Measurements from ENCODE around the gene CCDC51.
"Not testable (repeated sequence)": the region's sequence is repeated elsewhere in the genome, so short reads cannot be mapped to it uniquely, and the experiment has no call there.

CCDC51 gene

DNA sequence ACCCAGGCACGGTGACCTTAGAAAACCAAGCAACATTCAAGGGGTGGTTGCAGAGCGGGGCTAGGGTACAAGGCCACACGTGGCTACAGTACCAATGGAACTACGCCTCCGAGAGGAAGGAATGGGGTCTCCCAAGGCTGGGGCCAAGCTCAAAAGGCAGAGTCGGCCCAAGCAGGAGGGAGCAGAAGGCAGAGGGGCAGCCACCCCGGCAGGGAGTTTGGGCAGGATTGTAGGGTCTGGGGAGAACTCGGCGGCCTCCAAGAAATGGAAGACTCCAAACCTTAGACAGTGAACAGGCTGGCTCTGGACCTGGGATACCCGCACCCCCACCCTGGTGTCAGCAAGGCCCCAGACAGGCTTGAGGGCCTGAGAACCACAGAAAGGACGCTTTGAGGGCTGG, 35.3 kb upstream of the CCDC51 start:
- DNase-seq (ENCODE audit: low read depth) = no peak
- H3K4me3 ChIP-seq (ENCODE audit: low read depth, low read length) = no peak overlapping the region
- TF ChIP-seq, protein P1, sequence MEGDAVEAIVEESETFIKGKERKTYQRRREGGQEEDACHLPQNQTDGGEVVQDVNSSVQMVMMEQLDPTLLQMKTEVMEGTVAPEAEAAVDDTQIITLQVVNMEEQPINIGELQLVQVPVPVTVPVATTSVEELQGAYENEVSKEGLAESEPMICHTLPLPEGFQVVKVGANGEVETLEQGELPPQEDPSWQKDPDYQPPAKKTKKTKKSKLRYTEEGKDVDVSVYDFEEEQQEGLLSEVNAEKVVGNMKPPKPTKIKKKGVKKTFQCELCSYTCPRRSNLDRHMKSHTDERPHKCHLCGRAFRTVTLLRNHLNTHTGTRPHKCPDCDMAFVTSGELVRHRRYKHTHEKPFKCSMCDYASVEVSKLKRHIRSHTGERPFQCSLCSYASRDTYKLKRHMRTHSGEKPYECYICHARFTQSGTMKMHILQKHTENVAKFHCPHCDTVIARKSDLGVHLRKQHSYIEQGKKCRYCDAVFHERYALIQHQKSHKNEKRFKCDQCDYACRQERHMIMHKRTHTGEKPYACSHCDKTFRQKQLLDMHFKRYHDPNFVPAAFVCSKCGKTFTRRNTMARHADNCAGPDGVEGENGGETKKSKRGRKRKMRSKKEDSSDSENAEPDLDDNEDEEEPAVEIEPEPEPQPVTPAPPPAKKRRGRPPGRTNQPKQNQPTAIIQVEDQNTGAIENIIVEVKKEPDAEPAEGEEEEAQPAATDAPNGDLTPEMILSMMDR (conservative IDR thresholded peaks at IDR 0.05; ENCODE audit: low read depth, low read length) = no peak

DNA sequence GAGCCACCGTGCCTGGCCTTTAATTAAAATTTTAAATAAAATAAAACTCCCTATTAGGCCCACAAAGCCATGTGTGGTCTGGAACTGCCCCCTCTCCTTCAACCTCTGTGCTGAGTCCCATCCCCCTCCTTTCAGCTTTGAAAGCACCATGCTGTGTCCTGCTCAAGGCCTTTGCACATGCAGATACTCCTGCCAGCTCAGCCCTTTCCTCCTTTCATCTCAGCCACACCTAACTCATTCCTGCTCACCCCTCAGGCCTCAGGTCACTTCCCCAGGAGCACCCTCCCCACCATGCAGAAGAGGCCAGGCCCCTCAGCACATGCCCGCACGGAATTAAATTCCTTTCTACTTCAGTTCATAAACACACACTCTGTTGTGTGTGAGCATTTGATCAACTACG, 34.7 kb upstream of the CCDC51 start:
- TF ChIP-seq, protein P1 (conservative IDR thresholded peaks at IDR 0.05; ENCODE audit: low read depth, low read length) = no peak
- H3K4me3 ChIP-seq (ENCODE audit: low read depth, low read length) = no peak overlapping the region
- DNase-seq (ENCODE audit: low read depth) = peak; percentile 18

DNA sequence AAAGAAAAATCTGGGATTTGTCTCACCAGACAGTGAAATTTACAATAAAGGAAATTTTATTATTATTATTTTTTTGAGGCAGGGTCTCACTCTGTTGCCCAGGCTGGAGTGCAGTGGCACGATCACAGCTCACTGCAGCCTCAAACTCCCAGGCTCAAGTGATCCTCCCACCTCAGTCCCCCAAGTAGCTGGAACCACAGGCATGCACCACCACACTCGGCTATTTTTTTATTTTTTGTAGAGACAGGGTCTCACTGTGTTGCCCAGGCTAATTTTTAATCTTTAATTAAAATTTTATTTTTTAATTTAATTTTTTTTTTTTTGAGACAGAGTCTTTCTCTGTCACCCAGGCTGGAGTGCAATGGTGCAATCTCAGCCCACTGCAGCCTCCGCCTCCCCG, 34.1 kb upstream of the CCDC51 start:
- DNase-seq (ENCODE audit: low read depth); H3K4me3 ChIP-seq (ENCODE audit: low read depth, low read length): not testable (repeated sequence)

DNA sequence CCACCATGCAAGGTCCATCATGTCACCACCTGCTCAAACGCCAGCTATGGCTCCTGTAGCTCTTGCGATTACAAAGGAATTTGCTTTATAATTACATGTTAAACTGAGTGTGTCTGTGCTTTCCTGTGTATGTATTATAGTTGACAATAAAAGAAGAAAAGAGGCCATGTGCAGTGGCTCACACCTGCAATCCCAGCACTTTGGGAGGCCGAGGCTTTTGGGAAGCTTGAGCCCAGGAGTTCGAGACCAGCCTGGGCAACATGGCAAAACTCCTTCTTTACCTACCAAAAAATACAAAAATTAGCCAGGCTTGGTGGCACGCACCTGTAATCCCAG, 33.7 kb upstream of the CCDC51 start:
- no peak for DNase-seq (ENCODE audit: low read depth)
- H3K4me3 ChIP-seq (ENCODE audit: low read depth, low read length) = no peak overlapping the region
- TF ChIP-seq, protein P1 (conservative IDR thresholded peaks at IDR 0.05; ENCODE audit: low read depth, low read length) = no peak

DNA sequence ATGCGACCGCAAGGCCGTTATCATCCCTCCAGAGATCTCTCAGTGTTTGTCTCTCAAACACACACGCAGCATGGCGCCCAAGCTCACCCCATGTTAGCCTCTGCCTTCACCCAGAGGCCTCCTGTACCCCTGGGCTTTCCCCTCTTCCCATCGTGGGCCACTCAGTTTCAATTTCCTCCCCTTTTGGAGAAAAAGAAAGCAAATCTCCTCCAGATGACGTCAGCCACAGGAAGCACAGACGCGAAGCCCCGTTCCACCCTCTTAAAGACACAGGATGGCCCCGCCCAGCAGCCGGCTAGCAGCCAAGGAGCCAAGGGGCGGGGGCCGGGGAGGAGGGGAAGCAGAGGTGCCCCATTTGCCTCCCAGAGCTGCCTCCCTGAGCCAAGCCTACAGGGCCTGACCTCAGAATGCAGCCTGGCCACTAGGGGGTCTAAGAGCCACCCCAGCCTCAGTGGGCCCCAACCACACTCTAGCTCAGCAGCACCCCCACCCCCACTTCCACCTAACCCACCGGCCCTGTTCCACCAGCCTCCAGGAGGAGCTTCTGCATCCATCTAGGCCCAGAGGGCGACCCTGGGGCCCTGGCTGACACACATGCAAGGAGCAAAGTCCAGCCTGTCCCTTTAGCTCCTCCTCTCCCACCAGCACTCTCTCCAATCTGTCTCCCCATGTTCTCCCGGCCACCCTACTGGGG, 33.2 kb upstream of the CCDC51 start:
- TF ChIP-seq, protein P1 (conservative IDR thresholded peaks at IDR 0.05; ENCODE audit: low read depth, low read length) = peak; percentile 39
- peak overlapping the region; percentile 86 for H3K4me3 ChIP-seq (ENCODE audit: low read depth, low read length)
- DNase-seq (ENCODE audit: low read depth) = peak; percentile 92

DNA sequence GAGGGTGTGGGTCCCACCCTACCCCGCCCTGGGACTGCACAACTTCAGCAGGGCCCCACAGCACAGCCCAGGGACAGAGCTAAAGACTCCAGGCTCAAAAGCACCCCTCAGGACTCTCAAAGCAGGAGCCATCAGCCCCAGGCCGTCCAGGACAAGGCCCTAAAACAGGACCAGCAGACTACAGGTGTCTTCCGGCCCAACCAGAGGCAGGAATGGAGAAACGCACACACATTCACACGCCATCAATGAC, 32.7 kb upstream of the CCDC51 start:
- TF ChIP-seq, protein P1 (conservative IDR thresholded peaks at IDR 0.05; ENCODE audit: low read depth, low read length) = peak; percentile 17
- peak overlapping the region; percentile 86 for H3K4me3 ChIP-seq (ENCODE audit: low read depth, low read length)
- no peak for DNase-seq (ENCODE audit: low read depth)

DNA sequence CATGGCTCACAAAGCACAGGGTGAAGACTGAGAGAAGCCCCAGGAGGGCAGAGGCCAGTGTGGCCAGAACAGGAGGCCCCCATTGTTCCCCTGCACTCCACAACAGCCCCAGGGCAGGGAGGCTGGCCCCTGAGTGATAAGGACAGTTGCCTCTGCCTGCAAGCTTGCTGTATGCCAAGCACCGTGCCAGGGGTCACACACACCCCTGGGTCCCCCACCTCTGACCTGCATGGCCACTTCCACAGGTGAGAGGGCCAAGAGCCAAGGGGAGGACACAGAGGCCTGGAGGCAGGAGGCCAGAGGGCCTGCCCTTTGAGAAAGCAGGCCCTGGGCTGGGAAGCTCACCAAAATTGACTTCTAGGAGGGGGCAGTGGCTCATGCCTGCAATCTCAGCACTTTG, 30.4 kb upstream of the CCDC51 start:
- TF ChIP-seq, protein P1 (conservative IDR thresholded peaks at IDR 0.05; ENCODE audit: low read depth, low read length) = no peak
- no peak for DNase-seq (ENCODE audit: low read depth)
- H3K4me3 ChIP-seq (ENCODE audit: low read depth, low read length) = no peak overlapping the region

Data from choroid plexus epithelial cell (primary cell).